CD4-positive, alpha-beta T cell treated with Interleukin-21 for 1 hour (primary cell): Measurements from ENCODE around the gene SEPTIN10.
"Not testable (repeated sequence)": the region's sequence is repeated elsewhere in the genome, so short reads cannot be mapped to it uniquely, and the experiment has no call there.

Experiments
- DNase-seq: peaks from one replicate; pipeline ENCODE4 v3.0.0-alpha.2; 2020

SEPTIN10 gene

DNA sequence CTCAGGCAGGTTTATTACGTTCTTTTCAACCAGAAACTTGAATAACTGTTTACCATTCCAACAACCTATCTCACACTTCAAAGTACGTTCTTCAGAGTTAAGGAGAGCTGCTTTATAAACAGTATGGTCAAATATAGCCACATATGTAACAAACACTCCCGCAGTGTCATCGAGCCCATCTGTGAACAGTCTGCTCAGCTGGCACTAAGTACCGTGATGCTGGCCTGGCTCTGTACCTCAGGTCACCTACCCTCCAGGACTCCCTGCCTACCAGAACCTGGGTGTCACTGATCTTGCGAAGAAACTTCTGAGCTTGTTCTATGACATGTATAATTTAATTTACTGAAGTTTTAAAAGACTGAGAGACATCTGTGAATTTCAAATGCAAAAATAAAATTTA lies 71.4 kb downstream of the SEPTIN10 start:
- no peak for DNase-seq

DNA sequence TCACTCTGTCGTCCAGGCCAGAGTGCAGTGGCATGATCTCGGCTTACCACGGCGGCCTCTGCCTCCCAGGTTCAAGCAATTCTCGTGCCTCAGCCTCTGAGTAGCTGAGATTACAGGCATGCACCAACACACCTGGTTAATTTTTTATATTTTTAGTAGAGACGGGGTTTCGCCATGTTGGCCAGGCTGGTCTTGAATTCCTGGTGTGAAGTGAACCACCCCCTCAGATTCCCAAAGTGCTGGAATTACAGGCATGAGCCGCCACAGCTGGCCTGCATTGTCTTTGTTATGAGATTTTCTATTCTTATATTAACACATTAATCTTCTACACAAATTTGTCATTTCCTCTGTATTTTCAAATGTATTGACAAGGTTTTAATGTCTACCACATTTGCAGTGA lies 75.2 kb downstream of the SEPTIN10 start:
- DNase-seq, result no peak

GRCh38 chr2:109537565-109538222 lies 76.1 kb downstream of the SEPTIN10 start:
- DNase-seq, result no peak

DNA sequence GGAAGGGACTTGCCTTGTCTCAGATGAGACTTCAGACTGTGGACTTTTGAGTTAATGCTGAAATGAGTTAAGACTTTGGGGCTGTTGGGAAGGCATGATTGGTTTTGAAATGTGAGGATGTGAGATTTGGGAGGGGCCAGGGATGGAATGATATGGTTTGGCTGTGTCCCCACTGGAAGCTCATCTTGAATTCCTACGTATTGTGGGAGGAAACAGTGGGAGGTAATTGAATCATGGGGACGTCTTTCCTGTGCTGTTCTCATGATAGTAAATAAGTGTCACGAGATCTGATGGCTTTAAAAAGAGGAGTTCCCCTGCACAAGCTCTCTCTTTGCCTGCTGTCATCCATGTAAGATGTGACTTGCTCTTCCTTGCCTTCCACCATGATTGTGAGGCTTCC lies 77.2 kb downstream of the SEPTIN10 start:
- DNase-seq, result not testable (repeated sequence)

- no peak for DNase-seq
Observed at GRCh38 chr2:109535217-109535946, 78.4 kb downstream of the SEPTIN10 start.

DNA sequence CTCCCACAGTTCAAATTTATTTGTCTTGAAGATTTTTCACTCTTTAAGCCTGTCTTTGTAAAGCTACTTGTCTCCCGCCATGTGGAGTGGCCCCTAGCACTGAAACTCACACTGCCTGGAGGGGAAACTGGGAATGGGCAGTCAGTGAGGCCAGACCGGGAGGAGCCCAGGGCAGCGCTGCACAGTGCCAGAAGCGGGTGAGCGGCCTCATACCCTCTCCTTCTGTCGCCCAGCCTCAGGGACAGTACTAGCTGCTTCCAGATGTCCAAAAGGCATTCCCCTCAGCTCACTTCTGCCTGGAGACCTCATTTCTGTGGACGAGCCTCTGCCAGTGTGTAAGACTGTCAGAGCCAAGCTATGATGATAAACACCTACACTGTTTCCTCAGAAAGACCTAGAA lies 79.9 kb downstream of the SEPTIN10 start:
- DNase-seq, result no peak

- no peak for DNase-seq
Observed at GRCh38 chr2:109532728-109533076, 81.1 kb downstream of the SEPTIN10 start.

DNA sequence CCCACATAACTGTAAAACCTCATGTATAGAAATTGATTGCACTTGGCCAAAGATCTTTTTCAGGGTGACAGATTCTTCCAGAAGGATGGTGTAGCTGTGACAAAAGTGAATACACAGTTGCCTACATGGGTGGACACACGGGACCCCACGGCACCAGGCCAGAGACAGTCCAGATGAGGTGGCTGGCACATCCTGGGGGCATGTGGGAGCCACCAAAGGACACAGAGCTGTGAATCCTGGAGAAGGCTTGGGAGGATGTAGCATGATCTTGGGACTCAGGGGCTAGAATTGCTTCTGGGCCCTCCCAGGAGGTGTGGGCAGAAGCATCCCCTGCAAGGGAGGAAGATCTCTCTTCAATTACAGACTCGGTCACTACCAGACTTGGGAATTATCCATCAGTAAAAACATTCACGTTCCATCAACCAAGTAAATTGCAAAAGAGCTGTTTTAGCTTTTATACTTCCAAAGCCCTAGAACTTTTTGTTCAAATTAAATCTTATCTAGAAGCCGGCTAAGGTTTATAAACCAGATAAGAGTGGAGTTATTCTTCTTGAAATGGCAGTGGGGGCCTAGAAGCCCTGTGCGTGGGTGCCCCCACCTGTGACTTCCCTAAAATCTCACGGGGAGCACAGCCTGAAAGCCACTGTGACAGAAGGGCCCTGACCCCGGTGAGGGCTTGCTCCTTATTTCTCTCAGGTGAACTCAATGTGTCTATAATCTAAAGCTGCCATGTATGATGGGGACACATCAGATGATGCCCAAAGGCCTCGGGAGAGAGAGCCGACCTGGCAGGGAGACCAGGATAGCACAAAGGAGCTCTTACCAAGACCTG lies 81.7 kb downstream of the SEPTIN10 start:
- DNase-seq, result no peak

GRCh38 chr2:109531221-109531620 lies 82.5 kb downstream of the SEPTIN10 start:
- DNase-seq, result no peak

GRCh38 chr2:109530712-109531111 lies 83.1 kb downstream of the SEPTIN10 start:
- DNase-seq, result no peak

- DNase-seq, result no peak
Observed at GRCh38 chr2:109529532-109530449, 84.0 kb downstream of the SEPTIN10 start.

GRCh38 chr2:109528811-109529501 lies 84.8 kb downstream of the SEPTIN10 start:
- DNase-seq, result no peak

GRCh38 chr2:109527846-109528705 lies 85.7 kb downstream of the SEPTIN10 start:
- DNase-seq, result no peak

GRCh38 chr2:109527079-109527478 lies 86.7 kb downstream of the SEPTIN10 start:
- DNase-seq, result no peak

DNA sequence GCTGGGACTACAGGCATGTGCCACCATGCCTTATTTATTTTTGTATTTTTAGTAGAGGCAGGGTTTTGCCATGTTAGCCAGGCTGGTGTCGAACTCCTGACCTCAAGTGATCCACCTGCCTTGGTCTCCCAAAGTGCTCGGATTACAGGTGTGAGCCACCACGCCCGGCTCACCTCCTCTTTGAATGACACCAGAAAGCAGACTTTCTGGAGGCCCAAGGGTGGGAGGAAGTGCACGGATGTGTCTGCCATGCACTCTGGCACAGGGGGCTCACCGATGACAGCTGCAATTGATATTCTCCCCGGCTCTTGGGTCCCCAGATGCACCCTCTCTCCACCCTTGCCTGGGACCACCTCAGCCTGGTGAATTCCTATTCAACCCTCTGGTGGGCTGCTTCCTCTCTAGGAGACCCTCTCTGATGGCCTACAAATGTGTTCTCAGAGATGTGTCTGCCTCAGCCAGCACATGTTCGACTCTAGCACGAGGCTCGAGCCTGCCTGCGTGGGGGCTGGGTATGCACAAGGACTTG lies 87.3 kb downstream of the SEPTIN10 start:
- DNase-seq, result no peak

DNA sequence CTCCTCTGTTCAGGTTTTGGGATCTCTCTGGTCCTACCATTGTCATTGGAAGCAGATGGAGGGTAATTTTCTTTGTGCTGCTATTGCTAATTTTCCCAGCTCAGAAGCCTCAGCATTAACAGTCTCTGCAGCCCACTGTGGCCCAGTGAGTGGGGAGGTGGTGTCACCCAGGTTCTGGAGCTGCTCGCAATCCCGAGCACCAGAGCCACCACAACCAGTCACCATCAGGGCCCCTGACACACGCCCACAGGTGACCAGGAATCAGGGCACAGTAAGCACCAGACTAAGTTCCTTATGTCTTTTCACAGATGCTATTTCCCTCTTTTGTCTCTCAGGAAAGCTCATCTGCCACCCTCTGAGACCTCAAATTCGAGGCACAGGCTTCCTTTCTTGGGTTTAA lies 87.9 kb downstream of the SEPTIN10 start:
- DNase-seq, result no peak

DNA sequence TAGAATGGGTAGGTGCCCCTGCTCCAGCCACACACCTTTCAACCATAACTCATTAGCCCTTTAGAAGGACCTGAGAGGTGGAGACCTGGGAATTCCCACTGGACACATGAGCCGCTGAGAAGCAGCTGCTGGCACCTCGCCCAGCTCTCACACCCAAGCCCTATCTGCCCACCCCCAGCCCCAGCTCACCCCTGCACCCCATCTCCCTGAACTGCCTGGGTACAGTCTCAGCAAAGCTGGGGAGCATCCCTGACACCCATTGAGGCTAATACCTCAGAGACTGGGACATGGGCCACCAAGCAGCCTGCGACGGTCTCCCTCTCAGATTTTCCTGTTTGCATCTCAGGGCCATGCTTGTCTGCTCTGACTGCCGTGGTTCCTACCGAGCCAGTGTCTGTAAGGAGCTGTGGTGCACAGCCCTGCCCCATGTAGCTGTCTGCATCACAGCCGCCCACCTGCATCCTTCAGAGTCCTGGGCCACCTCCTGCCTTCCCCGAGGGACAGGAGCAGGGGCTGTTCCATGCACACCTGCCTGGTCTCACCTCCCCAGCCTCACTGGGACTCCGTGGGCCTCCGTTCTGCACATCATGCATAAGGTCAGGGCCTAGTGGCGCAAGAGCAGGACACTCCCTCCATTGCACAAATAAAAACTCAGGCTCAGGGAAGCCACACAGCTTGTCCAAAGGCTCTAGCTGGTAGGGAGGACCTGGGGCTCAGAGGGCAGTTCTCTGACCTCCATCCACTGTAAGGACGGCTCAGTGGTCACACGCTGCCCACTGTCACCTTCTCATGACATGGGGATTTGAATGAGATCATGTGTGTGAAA lies 90.0 kb downstream of the SEPTIN10 start:
- DNase-seq, result no peak

DNA sequence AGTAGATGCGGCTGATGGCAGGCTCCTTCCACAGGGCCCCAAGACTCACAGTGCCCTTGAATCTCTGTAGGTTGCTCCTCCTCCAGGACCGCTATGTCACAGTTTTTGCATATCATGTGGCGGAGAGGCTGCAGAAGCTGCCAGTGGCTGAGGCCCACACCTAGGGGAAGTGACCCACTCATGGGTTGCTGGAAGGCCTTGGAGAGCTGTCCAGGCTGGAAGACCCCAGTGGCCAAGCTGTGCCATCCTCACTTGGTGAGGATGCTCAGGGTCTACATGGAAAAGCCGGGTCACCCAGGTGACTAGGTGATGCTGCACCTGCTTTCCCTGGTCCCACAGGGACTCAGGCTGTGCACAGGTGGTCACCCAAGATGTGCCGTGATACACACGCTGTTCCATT lies 90.6 kb downstream of the SEPTIN10 start:
- no peak for DNase-seq

GRCh38 chr2:109522063-109522374 lies 91.7 kb downstream of the SEPTIN10 start:
- no peak for DNase-seq
